HG03135 (cell line): Measurements from ENCODE around the gene FAF2.

Experiments
- ATAC-seq: cut with Tn5 transposase; IDR thresholded peaks from one replicate; pipeline ENCODE4 v1.9.1; 2021; ENCODE audit warnings: mild to moderate bottlenecking, moderate library complexity; ENCODE audit not compliant: unreplicated experiment

Gene FAF2

DNA sequence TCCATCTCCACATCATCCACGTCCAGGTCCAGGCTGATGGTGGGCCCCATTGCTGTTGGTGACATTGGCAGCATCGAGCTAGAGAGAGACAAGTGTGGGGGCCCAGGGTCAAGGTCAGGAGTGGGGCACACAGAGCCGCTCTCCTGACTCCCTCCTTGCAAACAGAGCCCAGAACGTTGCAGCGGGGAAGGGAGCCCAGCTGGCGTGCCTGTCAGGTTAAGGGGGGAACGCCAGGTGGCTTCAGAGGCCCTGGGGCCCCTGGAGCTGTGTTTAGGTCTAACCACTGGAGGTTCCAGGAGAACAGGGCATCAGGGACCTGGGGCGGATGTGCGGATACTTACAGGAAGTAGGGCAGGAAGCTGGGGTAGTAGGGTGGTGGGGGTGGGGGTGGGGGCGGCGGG is 81.6 kb downstream of the FAF2 start:
- no peak for ATAC-seq

DNA sequence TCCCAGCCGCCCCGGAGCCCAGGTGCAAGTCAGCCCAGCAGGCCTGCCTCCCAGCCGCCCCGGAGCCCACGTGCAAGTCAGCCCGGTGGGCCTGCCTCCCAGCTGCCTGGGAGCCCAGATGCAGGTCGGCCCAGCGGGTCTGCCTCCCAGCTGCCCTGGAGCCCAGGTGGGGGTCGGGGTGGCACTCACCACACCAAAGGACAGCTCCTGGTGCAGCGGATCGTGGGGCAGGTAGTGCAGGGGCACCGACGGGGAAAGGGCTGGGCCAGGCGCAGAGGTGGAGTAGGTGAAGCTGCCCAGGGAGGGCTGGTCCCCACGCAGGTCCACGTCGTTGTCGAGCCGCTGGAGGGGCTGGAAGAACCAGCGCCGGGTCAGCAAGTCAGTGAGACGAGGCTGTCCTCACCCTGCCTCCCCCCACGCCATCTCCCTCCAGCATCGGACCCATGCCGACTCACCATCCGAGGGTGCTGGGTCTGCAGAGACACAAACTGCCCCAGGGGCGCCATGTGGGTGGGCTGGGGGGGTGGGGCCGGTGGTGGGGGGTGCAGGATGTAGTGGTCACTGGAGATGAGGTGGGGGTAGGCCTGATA is 82.3 kb downstream of the FAF2 start:
- no peak for ATAC-seq

DNA sequence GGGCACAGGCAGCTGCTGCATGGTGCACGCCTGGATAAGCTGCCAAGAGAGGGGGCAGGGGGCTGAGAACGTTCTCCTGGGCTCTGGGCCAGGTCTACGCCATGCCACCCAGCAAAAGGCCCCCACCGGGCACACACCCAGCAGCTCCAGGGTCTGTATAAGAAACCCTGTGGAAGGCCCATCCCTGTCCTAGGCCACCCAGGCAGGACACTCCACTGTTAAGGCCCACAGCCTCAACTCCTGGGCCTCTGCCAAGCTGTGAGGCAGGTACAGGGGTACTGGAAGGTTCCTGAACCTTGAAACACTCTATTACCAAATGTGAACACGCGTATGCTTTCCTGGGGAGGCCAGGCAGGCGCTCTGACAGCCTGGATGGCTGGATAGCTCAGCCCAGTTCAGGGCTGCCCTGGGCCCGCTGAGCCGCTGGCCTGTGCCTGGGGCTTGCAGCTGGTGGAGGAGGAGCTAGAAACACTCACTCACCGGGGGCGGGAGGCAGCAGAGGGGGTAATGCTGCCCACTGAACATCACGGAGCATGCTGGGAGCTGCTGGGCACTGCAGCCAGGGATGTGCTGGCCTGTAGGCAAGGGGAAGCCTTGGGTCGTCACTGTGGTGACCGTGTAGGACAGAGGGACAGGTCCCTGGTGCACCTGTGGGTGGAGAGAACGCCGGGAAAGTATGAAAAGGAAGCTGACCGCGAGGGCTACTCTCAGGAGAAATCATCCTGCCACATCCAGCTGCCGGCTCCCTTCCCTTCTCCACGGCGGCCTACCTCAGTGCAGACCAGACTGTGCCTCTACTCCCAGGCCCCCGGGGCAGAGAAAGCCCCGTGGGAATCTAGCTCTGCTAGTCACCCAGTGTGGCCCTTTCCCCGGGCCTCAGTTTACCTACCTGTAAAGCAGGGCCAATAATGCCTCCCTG is 83.1 kb downstream of the FAF2 start:
- no peak for ATAC-seq

DNA sequence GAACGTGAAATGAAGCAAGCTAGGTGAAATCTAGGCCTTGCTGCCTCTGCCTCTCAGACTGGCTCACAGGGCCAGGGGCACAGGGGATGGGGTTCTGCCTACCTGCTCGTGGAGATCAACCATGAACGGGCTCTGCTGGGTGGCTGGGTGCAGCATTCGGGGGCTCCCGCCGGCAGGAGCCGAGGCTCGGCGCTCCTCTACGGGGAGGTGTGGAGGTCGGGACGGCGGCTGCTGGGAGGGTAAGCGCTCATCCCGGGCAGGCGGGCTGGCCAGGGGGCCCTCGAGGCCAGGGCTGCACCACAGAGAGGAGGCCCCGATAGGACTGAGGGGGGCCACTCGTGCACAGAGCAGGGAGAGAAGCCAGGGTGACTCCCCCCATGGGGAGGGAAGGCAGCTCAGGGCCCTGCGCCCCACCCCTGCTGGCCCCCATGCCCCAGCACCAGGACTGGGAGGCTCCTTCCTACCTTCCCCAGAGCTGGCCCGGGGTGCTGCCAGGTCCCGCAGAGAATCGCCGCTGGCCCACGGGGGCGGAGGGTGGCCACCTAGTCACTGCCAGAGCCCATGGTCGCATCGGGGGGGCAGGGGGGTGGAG is 83.8 kb downstream of the FAF2 start:
- ATAC-seq = no peak

DNA sequence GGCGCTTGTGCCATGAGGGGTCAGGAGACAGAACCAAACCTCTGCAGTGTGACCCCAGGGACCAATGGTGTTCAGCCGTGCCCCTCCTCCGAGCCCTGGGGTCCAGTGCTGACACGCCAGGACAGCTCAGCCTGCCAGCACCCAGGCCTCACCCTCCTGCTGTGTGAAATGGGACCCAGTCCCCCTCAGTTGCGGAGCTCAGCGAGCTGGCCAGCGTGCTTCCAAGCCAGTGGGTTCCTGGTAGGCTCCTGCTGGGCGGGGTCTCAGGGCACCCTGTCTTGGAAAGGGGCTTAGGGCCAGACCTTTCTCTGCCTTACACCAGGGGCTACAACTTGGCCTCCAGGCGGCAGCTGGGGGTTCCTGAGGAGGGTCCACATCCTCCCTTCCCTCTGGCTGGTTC is 84.6 kb downstream of the FAF2 start:
- no peak for ATAC-seq

DNA sequence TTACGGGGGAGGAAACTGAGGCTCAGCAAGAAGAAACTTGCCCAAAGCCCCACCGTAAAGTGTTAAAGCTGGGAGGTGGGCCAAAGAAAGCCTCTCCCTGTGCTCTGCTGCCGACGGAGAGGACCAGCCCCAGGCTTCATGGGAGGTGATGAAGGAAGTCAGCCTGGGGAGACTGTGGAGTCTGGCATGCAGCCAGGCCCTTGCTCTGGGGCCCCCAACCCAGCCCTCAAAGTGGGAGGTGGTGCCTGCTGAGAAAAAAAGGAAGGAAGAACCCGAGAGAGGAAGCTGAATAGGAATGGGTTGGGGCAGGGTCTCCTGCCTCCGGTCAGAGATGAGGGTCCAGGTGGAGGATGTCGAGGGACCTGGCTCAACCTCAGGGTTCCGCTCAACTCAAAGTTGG is 85.2 kb downstream of the FAF2 start:
- no peak for ATAC-seq

DNA sequence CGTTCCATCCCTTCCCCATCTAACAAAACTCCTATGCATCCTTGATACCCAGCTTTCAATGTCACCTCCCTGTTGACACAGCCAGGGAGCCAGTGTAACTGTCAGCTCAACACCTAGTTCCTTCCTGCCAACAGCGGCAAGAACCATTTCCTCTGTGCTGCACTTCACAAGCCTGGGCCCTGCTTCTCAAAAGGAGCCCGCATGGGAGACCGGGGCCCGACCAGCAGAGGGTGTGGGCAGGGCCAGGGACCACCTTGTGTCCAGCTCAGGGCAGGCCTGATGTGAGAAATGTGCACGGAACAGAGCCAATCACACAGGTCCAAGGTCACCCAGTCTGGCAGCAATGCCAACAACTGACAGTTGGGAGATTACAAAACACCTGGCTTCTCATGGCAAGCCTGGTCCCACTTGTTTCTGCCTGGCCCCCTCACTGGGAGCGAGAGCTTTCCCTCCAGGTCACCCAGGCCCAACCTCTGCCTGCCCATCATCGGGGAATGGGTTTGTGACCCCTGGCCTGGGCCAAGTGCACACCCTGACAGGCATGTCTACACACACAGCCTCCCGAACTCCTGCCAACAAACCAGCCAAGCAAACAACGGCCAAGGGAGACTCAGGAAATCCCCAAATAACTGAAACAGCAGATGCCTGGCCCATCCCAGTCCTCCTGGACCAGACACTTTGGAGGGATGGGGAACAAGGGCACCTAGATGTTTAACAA is 85.9 kb downstream of the FAF2 start:
- ATAC-seq = no peak

DNA sequence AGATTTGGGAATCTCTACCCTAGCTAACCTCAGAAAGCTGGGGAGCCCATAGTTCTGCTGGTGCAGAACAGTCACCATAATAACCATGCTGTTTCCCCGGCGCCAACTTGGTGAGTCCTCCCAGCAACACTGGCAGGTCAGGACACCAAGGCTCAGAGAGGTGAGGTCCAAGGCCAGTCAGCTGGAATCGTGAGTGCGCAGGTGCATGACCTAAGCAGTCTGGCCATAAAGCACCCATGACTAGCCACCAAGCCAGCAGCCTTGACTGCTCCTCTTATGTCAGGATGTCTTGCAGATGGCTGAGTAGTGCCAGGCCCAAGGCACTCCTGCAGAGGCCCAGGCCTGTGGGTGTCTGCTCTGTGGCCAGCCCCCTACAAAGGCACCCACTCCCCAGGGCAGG is 86.5 kb downstream of the FAF2 start:
- no peak for ATAC-seq

DNA sequence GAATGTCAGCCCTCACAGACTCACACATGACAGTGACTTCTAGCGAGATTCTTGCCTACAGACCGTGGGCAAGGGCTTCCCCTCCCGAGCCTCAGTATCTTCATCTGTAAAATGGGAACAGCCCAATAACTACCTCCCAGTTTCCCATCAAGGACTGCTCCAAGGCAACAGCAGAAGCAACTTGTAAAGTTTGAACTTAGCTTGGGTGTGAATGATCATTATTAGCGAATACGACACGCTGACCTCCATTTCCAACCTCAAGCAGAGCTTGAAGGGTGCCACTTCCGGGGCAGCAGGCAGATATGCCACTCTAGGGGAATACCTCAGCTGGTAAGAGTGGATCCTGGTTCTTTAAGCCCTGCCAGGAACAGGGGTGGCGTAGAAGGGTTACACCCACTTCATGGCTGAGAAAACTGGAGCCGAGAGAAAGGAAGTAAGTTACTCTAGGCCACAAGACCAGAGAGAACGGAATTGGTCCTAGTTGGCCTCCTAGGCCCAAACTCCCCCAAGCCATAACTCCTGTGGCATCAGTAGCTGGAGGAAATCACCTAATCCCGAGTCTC is 87.0 kb downstream of the FAF2 start:
- ATAC-seq = no peak

DNA sequence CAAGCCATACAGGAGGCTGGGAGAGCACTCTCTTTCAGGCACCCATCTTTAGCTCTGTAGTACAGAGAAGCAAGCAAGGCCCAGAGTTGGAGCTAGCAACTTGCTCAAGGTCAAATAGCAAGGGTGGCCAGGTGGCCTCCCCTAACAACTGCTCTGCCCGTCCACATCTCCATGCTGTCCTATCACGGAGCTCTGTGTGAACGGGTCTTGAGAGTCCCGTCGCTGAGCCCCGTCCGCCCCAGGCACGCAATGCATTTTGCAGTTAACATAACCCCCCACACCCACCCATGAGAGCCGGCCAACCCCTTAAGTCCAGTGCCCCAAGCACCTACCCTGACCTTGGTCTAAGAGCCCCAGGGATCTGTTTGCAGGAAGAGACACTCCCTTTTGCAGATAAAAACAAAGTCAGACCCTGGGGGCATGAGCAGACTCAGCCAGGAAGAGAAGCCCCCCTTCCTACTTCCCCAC is 87.5 kb downstream of the FAF2 start:
- no peak for ATAC-seq

DNA sequence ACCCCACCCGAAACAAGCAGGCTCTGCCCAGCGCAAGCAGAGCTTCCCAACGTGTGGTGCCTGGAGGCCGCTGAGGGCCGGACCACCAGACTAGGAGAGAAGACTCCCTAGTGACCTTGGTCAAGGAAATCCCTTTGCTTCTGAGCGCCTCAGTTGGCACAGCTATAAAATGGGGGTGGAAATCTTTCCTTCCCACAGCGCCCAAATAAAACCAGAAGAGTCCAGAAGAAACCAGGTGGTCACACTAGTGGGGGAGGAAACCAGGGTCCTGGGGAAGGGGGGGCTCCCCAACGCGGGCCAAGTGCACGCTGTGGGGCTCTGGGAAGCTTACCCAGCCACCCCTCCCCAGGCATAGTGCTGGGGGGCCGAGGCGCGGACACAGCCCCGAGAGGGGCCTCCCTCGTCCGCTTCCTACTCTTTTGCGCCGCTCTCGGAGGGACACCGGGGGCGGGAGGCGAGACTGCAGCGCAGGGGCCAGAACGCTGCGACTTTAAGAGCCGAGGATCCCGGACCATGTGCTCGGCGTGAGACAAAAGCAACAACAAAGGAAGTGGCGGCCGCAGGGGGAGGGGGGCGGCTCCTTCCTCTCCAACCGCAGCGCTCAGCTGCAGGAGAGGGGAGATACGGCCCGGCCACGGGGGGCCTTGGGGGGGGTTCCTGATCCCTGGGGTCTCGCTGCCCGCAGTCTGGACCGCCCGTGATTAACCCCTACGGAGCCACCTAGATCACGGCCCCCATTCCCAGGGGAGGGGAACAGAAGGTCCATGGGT is 88.1 kb downstream of the FAF2 start:
- no peak for ATAC-seq

DNA sequence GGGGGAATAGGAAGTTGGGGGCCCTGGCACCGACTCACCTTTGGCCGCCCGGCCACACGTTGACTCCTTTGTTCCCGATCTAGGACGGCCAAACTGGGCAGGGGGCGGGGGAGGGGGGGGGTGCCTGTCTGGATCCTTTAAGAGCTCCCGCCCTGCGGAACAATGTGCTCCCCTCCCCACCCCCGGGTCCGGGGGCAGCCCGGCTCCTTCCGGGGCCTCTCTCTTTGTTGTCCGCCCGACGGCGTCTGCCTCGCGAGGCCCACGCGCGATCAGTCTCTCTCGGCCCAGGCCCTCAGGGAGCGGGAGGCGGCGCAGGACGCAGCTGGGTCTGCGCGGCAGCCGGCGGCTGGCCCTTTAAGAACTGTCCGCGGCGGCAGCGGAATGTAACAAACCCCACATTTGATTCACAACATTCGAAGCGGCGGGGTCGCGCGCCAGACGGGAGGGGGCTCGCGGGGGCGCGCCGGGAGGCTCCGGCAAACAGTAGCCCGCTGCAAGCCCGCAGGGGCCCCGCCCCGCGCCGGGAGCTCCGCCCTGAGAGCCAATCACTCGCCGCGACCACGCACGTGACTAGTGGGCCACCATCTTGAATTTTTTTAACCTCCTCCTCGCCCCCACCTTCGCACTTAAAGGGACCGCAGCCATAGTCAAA is 88.8 kb downstream of the FAF2 start, which contains the start of gene RNF44:
RNF44 (minus strand) TSS at position 501 of the 652 bp plus-strand sequence. CDS start 4,930 bp downstream, outside the sequence.
- ATAC-seq = peak; percentile 53

DNA sequence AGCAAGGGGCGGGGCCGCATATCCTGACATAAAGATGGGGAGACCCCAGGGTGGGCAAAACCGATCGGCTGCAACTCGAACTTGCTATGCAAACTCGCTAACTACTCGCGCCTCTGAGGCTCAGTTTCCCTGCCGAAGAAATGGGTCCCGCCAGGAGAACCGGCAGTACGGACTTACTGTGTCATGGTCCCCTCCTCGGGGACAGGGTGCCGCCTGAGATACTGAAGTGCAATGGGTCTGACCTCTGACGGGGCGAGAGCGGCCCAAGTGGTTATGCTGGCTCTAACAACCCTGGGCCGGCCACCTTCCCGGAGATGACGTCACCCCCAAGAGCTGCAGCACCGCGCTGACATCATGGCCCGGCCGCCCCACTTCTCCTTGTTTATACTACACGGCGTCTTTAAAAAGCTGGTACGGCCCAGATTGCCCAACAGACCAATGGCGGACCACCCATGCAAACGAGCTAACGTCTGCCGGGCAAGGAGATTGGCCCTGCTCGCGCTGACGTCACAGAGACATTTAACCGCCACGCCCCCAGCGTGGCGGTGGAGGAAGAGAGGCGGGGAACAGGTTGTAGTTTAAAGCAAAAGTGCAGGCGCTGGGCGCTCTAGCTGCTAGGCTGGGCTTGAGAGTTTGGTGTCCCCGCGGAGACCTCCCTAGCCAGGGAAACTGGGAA is 89.5 kb downstream of the FAF2 start:
- peak; percentile 72 for ATAC-seq

DNA sequence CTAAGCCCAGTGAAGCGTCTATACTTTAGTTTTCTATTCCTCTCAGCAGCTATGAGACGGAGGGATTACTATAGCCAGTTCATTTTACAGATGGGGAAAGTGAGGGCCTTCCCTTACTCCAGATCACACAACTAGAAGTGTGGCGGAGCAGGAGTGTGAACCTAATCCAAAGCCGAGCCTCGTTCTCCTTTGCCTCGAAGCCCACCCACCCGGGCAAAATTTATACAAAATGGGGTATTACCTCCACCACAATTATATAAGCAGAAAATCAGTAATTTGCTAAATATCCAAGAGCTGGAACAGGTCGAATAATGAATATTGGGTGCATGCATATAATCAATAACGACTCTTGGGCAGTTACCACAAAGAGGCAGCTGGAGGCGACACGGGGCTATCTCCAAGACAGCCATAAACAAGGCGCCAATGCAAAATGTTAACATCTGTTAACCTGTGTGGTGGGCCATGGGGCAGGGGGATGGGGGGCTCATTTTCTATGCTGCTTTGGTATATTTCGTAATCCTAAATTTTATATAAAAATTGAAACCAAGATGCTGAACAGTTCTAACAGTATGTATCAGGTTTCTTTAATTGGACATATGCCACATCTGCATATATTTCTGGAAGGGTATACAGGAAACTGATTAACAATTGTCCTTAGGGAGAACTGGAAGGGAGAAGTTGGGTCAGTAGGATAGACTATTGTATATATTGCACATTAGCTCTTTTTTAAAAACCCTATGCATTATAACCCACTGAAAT is 90.2 kb downstream of the FAF2 start:
- no peak for ATAC-seq

DNA sequence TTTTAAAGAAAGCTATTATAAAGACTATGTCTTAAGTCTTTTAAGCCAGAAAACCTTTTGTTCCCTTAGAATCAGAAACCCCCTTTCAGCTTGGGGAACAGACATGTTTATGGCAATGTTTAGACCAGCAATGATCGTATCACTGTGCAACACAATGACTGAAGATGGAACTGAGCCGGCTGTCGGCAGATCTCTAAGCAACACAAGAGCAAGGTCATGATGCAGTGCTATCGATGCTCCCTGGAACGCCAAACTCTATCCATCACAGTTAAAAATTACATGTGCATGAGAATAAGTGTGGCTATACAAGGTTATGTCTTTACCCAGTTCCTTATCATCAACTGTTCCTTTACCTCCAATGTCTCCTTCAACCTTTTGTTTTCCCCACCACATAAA is 90.8 kb downstream of the FAF2 start:
- ATAC-seq = no peak

DNA sequence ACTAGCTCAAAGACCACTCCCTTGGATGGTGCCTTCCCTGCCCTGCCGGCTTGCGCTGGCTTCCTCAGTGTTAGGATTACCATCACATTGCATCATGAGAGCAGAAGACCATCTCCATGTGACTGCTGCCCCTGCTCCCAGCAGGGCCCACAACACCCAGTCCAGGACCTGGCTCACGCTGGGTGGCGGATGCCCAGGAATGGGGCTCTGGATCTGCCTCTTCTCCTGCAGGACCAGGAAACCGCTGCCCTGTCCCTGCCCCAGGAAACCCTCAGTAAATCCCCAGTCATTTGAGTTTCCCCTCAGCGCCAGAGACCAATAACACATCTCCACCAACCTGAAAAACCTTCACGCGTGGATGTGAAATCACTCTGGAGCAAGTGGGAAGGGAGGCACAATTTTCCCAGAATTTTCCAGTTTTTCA is 92.3 kb downstream of the FAF2 start:
- ATAC-seq = no peak

DNA sequence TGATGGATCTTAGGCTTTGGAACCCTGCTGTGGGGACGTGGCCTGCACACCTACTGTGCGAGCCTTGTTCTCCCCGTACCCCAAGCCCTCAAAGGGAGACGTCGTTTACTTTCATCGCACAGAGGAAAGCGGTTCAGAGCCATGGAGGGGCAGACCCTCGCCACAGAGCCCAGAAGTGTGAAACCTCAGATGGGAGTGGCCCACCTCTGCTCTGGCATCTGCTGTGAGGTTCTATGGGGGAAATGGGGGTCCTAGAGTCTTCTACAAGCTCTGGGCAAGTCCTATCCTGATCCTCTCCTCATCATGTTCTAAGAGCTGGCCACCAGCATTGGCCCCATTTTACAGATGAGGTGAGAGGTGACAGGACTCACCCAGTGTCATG is 92.8 kb downstream of the FAF2 start:
- no peak for ATAC-seq
